CD4-positive, alpha-beta memory T cell (primary cell): Measurements from ENCODE around the gene SPTLC2. TPM values are rescaled to one million over a fixed set of nuclear protein-coding genes. Genes with fewer than 3 reads are reported as not detected.
A peak's percentile ranks its signal among the peaks of the same experiment; 100 is the strongest.
"Not testable (repeated sequence)": the region's sequence is repeated elsewhere in the genome, so short reads cannot be mapped to it uniquely, and the experiment has no call there.

Experiments
- CTCF ChIA-PET: fragments of 350-600 bp; sonication (Branson Sonifier 250); formaldehyde crosslinking; loops from one replicate; lab custom pipeline; 2021; ENCODE audit warnings: inconsistent platforms; ENCODE audit not compliant: partially characterized antibody; lab: Charles Lee
- POLR2A ChIA-PET: fragments of 350-600 bp; sonication (Branson Sonifier 250); formaldehyde crosslinking; loops from one replicate; lab custom pipeline; 2021; ENCODE audit not compliant: partially characterized antibody; lab: Charles Lee
- DNase-seq, 5 donors: peaks; one replicate each; pipeline versions ENCODE4 v3.0.0 to v3.0.0-alpha.2; 2020 to 2022; ENCODE audit warnings: mixed read lengths in 1 of 5
- H3K27ac ChIP-seq: one replicate; pipeline ENCODE4 v1.7.0; 2013; ENCODE audit warnings: low read depth, low read length
- H3K27me3 ChIP-seq: 2 replicates; pipeline ENCODE4 v1.7.0; 2013; ENCODE audit warnings: mild to moderate bottlenecking, low read length, moderate library complexity; ENCODE audit not compliant: insufficient read depth
- H3K36me3 ChIP-seq: 2 replicates; pipeline ENCODE4 v1.7.0; 2013; ENCODE audit warnings: mild to moderate bottlenecking, low read length, moderate library complexity; ENCODE audit not compliant: insufficient read depth
- H3K4me1 ChIP-seq: 2 replicates; pipeline ENCODE4 v1.7.0; 2013; ENCODE audit warnings: mild to moderate bottlenecking, low read length, moderate library complexity; ENCODE audit not compliant: insufficient read depth
- H3K4me3 ChIP-seq, 2 donors: one replicate each; pipeline ENCODE4 v1.7.0; 2013; ENCODE audit warnings: low read length in 2 of 2, mild to moderate bottlenecking in 1 of 2
- H3K9me3 ChIP-seq, 2 donors: one replicate each; pipeline ENCODE4 v1.7.0; 2013; ENCODE audit warnings: low read length in 2 of 2, control low read depth in 1 of 2; ENCODE audit not compliant: control insufficient read depth in 1 of 2
- H3K27ac Mint-ChIP-seq, 7 donors: one replicate each; pipeline ENCODE4 v1.8.0; 2020 to 2021; ENCODE audit warnings: mixed read lengths in 7 of 7, mild to moderate bottlenecking in 6 of 7, inconsistent platforms in 3 of 7, moderate library complexity in 3 of 7
- H3K27me3 Mint-ChIP-seq, 2 donors: one replicate each; pipeline ENCODE4 v1.8.0; 2020 to 2021; ENCODE audit warnings: mixed read lengths in 2 of 2
- H3K36me3 Mint-ChIP-seq, 2 donors: one replicate each; pipeline ENCODE4 v1.8.0; 2020 to 2021; ENCODE audit warnings: mixed read lengths in 2 of 2, inconsistent platforms in 1 of 2, mild to moderate bottlenecking in 1 of 2
- H3K4me1 Mint-ChIP-seq, 4 donors: one replicate each; pipeline ENCODE4 v1.8.0; 2020 to 2021; ENCODE audit warnings: mixed read lengths in 4 of 4, mild to moderate bottlenecking in 1 of 4
- H3K4me3 Mint-ChIP-seq, 8 donors: one replicate each; pipeline ENCODE4 v1.8.0; 2020 to 2021; ENCODE audit warnings: mixed read lengths in 8 of 8, mild to moderate bottlenecking in 7 of 8, moderate library complexity in 6 of 8, inconsistent platforms in 3 of 8
- H3K9me3 Mint-ChIP-seq, 8 donors: one replicate each; pipeline ENCODE4 v1.8.0; 2020 to 2021; ENCODE audit warnings: mixed read lengths in 8 of 8, mild to moderate bottlenecking in 5 of 8, inconsistent platforms in 3 of 8, moderate library complexity in 1 of 8
- intact Hi-C: fragments of 100-400 bp; cut with micrococcal nuclease; formaldehyde crosslinking; loops from one replicate; pipeline ENCODE4 v1.15.1; 2023
- polyA plus RNA-seq, 2 donors: library from polyadenylated mRNA; unstranded; fragments of 300-500 nt; fragmentation: Illumina TruSeq; gene quantifications; one replicate each; pipeline ENCODE4 v1.2.3, GENCODE V29; 2021
- total RNA-seq, 2 experiments: library from RNA; stranded (reverse); gene quantifications; one replicate each; pipeline ENCODE4 v1.2.3, GENCODE V29; 2021

The SPTLC2 gene
- total and polyA plus RNA-seq, 4 experiments from 2014 or later, result 11.2 to 31.3 (median 24.8) TPM

DNA sequence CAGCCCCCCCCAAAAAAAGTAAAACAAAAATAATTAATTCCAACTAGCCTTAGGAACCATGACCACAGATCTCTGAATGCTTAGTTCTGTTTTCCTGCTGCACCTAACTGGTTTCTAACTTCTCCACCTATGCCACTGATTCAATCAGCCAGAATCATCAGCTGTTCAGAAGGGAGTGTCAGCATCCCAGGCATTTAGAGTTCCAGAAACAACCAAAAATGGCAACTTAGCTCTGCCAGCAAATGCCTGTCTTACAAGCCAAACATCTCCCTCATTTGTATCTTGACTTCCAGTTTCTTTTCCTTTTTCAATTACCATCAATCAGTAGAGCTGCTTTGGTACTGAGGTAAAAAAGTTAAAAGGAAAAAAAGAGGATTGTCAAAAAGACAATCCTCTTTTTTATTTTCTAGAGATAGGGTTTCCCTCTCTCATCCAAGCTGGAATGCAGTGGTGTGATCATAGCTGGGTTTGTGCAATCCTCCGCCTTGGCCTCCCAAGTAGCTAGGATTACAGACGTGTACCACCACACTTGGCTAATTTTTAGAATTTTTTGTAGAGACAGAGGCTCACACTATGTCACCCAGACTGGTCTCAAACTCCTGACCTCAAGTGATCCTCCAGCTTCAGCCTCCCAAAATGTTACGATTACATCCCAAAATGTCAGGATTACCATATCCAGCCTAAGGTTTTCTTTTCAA, 72.7 kb downstream of the SPTLC2 start:
- H3K36me3 ChIP-seq, result peaks cover 7% of the 10 kb centered on the region
- no peaks in the 10 kb centered on the region for H3K4me1 ChIP-seq
- Mint-ChIP-seq H3K36me3 (peaks cover 37 to 51% of the 10 kb centered on the region in 2 donors), H3K27me3 (no peaks in the 10 kb centered on the region), H3K9me3 (no peaks in the 10 kb centered on the region), H3K4me3 (no peak overlapping the region), H3K27ac (peak overlapping the region in 4 of 7 donors; percentile 32 to 78 (median 58)), H3K4me1 (peaks cover 0 to 3% (median 0%) of the 10 kb centered on the region in 4 donors)
- H3K9me3 ChIP-seq, result no peaks in the 10 kb centered on the region
- no peak overlapping the region for H3K4me3 ChIP-seq
- ChIA-PET POLR2A (no interaction called here), CTCF (interaction anchor here (1.4 kb wide), 1 partner anchor 9 kb away, joined by 3 read pairs; no protein-coding TSS in a partner anchor)
- no peak overlapping the region for H3K27ac ChIP-seq
- H3K27me3 ChIP-seq, result no peaks in the 10 kb centered on the region
- no peak for DNase-seq
- intact Hi-C loops, result no loop called here

DNA sequence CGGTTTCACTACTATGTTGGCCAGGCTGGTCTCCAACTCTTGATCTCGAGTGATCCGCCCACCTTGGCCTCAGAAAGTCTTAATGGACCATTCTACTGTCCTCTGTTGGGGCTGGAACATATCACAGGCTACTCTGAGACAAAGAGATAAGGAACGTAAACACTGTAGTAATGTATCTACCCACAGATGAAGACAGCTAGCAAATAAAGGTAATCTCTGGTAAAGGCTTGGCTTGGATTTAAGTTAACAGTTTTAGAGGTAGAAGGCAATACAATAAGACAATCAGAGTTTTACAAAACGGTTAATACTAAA, 73.2 kb downstream of the SPTLC2 start:
- Mint-ChIP-seq H3K4me1 (peaks cover 0 to 3% (median under 1%) of the 10 kb centered on the region in 4 donors), H3K27ac (no peak overlapping the region), H3K36me3 (peaks cover 32 to 46% of the 10 kb centered on the region in 2 donors), H3K9me3 (no peaks in the 10 kb centered on the region), H3K27me3 (no peaks in the 10 kb centered on the region), H3K4me3 (no peak overlapping the region)
- DNase-seq, result no peak
- CTCF ChIA-PET, result interaction anchor here (1.4 kb wide), 1 partner anchor 9 kb away, joined by 3 read pairs; no protein-coding TSS in a partner anchor
- no peaks in the 10 kb centered on the region for H3K4me1 ChIP-seq
- no peaks in the 10 kb centered on the region for H3K27me3 ChIP-seq
- H3K4me3 ChIP-seq, result no peak overlapping the region
- POLR2A ChIA-PET, result no interaction called here
- H3K9me3 ChIP-seq, result no peaks in the 10 kb centered on the region
- peaks cover under 1% of the 10 kb centered on the region for H3K36me3 ChIP-seq
- intact Hi-C loops, result no loop called here
- no peak overlapping the region for H3K27ac ChIP-seq

DNA sequence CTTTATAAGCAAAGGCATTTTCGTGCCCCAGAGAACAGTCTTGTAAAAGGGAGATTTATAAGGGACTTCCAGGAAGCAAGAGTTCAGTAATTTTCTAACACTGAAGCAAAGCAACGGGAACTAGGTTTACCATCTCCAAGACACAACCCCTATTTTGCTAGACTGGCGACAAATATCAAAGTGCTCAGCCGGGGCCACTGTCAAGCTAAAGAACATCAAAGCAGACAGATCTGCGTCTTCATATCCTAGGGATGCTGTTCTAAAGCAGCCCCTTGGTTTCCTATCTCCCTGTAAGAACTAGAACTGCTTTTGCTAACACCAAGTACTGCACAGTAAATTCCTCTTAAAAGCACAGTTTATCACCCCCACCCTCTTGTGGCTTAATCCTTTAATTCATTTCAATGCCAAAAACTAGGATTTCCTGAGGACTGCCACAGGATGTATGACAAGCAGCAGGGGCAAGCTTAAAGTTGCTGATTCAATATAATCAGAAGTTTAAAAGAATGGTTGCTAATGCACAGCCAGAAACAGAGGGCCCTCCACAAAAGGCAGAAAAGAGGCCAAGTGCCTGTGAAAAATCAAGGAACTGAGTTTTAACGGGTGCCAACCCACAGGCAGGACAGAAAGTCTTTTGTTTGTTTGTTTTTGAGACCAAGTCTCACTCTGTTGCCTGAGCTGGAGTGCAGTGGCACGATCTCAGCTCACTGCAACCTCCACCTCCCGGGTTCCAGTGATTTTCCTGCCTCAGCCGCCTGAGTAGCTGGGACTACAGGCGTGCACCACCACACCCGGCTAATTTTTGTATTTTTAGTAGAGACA, 73.8 kb downstream of the SPTLC2 start:
- H3K4me3 ChIP-seq, result no peak overlapping the region
- POLR2A ChIA-PET, result no interaction called here
- H3K27ac Mint-ChIP-seq, result peak overlapping the region in 1 of 7 donors; percentile 1

DNA sequence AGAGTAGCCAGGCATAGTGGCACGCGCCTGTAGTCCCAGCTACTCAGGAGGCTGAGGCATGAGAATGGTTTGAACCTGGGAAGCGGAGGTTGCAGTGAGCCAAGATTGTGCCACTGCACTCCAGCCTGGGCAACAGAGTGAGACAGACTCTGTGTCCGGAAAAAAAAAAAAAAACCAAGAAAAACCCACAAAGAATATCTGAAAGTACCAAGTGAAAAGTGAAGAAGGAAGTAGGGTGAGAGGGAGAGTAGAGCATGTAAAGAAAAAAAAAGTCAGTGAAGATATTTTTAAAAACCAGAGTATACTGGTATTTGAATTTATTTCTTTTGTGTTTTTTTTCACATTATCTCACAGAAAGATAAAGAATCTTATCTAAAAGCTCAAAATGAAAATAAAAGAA, 74.5 kb downstream of the SPTLC2 start:
- H3K27ac ChIP-seq, result no peak overlapping the region

More for the DNA sequence above, 73.8 kb downstream of the SPTLC2 start:
- Histone ChIP-seq H3K27me3 (no peaks in the 10 kb centered on the region), H3K9me3 (no peaks in the 10 kb centered on the region), H3K36me3 (no peaks in the 10 kb centered on the region), H3K27ac (no peak overlapping the region), H3K4me1 (no peaks in the 10 kb centered on the region)
- Mint-ChIP-seq H3K27me3 (no peaks in the 10 kb centered on the region), H3K36me3 (peaks cover 30 to 41% of the 10 kb centered on the region in 2 donors), H3K4me3 (no peak overlapping the region), H3K4me1 (peaks cover 0 to 6% (median 2%) of the 10 kb centered on the region in 4 donors), H3K9me3 (no peaks in the 10 kb centered on the region)
- no peak for DNase-seq
- intact Hi-C loops, result no loop called here
- CTCF ChIA-PET, result interaction anchor here (1.4 kb wide), 1 partner anchor 10 kb away, joined by 3 read pairs; no protein-coding TSS in a partner anchor

DNA sequence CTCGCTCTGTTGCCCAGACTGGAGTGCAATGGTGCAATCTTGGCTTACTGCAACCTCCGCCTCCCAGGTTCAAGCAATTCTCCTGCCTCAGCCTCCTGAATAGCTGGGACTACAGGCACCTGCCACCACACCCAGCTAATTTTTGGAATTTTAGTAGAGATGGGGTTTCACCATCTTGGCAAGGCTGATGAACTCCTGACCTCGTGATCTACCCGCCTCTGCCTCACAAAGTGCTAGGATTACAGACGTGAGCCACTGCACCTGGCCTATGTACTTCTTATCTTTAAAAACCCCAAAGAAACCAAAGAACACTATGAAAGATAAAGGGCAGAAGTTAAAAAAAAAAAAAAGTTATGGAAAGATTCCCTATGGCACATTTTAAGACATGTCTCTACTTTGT, 79.5 kb downstream of the SPTLC2 start:
- H3K9me3 Mint-ChIP-seq, H3K4me3 ChIP-seq, H3K36me3 ChIP-seq, DNase-seq, H3K27me3 ChIP-seq, POLR2A ChIA-PET, H3K27me3 Mint-ChIP-seq, H3K9me3 ChIP-seq, H3K27ac ChIP-seq, H3K4me1 Mint-ChIP-seq, intact Hi-C loops, H3K4me3 Mint-ChIP-seq, H3K4me1 ChIP-seq: not testable (repeated sequence)
- CTCF ChIA-PET, result interaction anchor here (1.7 kb wide), 1 partner anchor 16 kb away, joined by 4 read pairs; no protein-coding TSS in a partner anchor
- H3K27ac Mint-ChIP-seq, result peak overlapping the region in 1 of 7 donors; percentile 6
- H3K36me3 Mint-ChIP-seq, result peaks cover 26 to 28% of the 10 kb centered on the region in 2 donors

More for the DNA sequence above, 74.5 kb downstream of the SPTLC2 start:
- no peaks in the 10 kb centered on the region for H3K4me1 ChIP-seq
- H3K27ac Mint-ChIP-seq, result peak overlapping the region in 3 of 7 donors; percentile 65 to 74 (median 70)
- H3K4me3 Mint-ChIP-seq, result no peak overlapping the region
- H3K4me3 ChIP-seq, result no peak overlapping the region
- DNase-seq, result no peak
- ChIA-PET CTCF (no interaction called here), POLR2A (no interaction called here)
- peaks cover 27 to 41% of the 10 kb centered on the region in 2 donors for H3K36me3 Mint-ChIP-seq
- no peaks in the 10 kb centered on the region for H3K27me3 Mint-ChIP-seq
- H3K9me3 ChIP-seq, result no peaks in the 10 kb centered on the region
- H3K4me1 Mint-ChIP-seq, result peaks cover 0 to 6% (median 3%) of the 10 kb centered on the region in 4 donors
- no peaks in the 10 kb centered on the region for H3K9me3 Mint-ChIP-seq
- no peaks in the 10 kb centered on the region for H3K36me3 ChIP-seq
- H3K27me3 ChIP-seq, result no peaks in the 10 kb centered on the region
- intact Hi-C loops, result no loop called here

DNA sequence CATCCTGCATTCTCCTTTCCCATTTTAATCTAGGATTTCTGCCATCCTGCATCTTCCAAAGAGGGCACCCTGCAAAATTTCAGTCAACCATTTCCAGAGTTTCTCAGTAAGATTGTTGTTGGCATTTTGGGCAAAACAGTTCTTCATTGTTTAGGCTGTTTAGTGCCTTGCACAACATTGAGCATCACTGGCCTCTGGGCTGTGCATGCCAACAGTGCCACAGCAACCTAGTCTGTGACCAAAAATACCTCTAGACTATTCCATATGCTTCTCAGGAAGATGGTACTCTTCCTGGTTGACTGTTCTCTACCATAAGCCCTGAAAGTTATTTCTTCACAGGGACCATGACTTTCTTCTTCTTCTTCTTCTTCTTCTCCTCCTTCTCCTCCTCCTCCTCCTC, 85.4 kb downstream of the SPTLC2 start:
- H3K27me3 ChIP-seq, result no peaks in the 10 kb centered on the region
- no peak overlapping the region for H3K4me3 ChIP-seq
- Mint-ChIP-seq H3K9me3 (no peaks in the 10 kb centered on the region), H3K4me3 (no peak overlapping the region), H3K36me3 (peaks cover 24 to 26% of the 10 kb centered on the region in 2 donors), H3K27me3 (no peaks in the 10 kb centered on the region), H3K4me1 (peaks cover 0 to 3% (median 0%) of the 10 kb centered on the region in 4 donors), H3K27ac (no peak overlapping the region)
- CTCF ChIA-PET, result no interaction called here
- no peaks in the 10 kb centered on the region for H3K36me3 ChIP-seq
- no peak overlapping the region for H3K27ac ChIP-seq
- no peak for DNase-seq
- intact Hi-C loops, result no loop called here
- H3K4me1 ChIP-seq, result no peaks in the 10 kb centered on the region
- POLR2A ChIA-PET, result no interaction called here
- no peaks in the 10 kb centered on the region for H3K9me3 ChIP-seq

DNA sequence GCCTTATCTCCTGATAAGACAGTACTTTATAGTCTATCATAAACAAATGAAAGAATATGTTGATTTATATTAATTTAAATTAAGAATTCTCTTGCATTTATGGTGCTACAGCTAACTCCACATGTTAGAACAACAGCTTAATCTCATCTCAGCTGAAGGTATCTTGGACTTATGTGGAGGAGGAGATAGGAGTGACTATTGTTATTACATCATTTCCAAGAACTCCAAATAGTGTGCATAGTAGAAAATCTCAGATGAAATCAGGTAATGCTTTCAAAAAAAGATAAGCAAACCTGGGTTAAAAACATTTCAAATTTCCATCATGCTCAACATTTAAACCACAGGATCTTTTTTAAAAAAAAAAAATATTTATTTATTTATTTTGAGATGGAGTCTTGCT, 86.5 kb downstream of the SPTLC2 start:
- no peak overlapping the region for H3K4me3 Mint-ChIP-seq
- no peaks in the 10 kb centered on the region for H3K4me1 ChIP-seq
- DNase-seq, result no peak
- H3K4me3 ChIP-seq, result no peak overlapping the region
- CTCF ChIA-PET, result no interaction called here
- no peaks in the 10 kb centered on the region for H3K27me3 Mint-ChIP-seq
- H3K9me3 ChIP-seq, result no peaks in the 10 kb centered on the region
- H3K27ac Mint-ChIP-seq, result no peak overlapping the region
- no peaks in the 10 kb centered on the region for H3K27me3 ChIP-seq
- no peaks in the 10 kb centered on the region for H3K4me1 Mint-ChIP-seq
- H3K9me3 Mint-ChIP-seq, result no peaks in the 10 kb centered on the region
- peaks cover 15 to 18% of the 10 kb centered on the region in 2 donors for H3K36me3 Mint-ChIP-seq
- H3K36me3 ChIP-seq, result no peaks in the 10 kb centered on the region
- no peak overlapping the region for H3K27ac ChIP-seq
- POLR2A ChIA-PET, result interaction anchor here (1.0 kb wide), 1 partner anchor 116 kb away, joined by 3 read pairs; no protein-coding TSS in a partner anchor
- intact Hi-C loops, result no loop called here
